G401.6 (cell line): ENCODE data around the gene CTXN2.
A peak's percentile ranks its signal among the peaks of the same experiment; 100 is the strongest.

Source experiments
- FAIRE-seq: peaks from 2 replicates; lab custom pipeline; 2012; peaks lifted over from hg19 to GRCh38; lab: Jason Lieb, UNC

Gene CTXN2

DNA sequence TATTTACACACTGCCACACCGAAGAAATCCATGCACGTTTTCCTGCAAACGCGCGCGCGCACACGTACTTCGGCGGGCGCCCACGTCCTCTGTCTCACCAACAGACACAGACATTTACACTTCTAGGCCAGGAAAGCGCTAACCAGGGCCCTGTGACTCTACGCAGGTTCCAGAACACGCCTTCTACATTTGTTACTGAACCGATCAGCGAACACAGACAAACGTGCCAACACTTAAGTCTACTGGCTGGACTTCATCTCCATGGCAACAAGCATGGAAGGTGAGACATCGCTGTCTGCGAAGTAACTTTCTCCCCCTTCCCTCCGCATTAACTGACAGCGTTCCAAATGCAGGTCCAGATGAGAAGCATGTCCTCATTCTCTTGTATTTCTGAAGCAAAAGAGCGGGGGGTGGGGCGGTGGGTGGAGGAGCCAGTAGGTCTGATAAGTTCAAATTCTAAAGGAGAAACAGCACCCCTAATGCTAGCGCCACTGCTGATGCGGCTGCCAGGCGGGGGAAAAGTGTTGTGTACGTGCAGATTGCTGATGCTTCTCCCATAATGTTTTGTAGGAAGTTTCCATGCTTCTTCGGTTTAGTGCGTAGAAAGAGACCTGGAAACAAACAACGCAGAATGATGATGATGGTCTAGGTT lies at the start of gene CTXN2:
CTXN2 (plus strand) TSS at position 92 of the 652 bp plus-strand sequence. CDS start 9,636 bp downstream, outside the sequence.
- FAIRE-seq: no peak

DNA sequence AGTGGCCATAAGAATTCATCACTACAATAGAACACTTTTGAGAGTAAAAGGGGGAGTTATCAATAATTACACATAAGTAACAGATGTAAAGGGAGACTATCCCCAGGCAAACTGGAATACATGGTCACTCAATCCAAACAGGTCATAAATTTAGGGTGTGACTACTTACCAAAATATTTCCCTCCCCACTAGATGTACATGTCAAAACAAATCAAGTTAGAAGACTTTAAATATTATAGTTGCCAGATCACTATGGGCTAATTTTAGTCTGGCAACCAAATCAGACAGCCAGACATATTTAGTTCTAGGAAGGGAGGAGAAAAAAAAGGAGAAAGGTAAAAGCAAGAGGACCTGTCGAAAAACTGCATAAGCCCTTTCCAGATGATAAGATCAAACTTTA lies 47.6 kb upstream of the CTXN2 start:
- no peak for FAIRE-seq

DNA sequence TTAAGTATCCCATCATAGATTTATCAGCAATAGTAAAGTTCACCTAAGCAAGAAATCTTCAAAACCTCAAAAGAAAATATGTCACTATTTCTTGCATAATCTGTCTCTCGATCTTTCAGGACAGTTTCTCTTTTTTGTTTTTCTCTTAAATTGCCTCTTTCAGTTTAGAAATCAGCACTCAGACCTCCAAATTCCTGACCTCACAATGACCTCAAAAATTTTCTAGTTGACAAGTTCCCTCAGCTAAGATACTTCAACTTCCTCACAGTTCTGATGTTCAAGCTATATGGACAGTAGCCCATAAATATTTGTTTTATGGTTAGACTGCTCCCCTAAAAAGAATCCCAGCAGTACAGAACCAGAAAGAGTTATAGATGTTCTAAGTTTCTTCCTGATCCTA lies 46.6 kb upstream of the CTXN2 start:
- FAIRE-seq: no peak

DNA sequence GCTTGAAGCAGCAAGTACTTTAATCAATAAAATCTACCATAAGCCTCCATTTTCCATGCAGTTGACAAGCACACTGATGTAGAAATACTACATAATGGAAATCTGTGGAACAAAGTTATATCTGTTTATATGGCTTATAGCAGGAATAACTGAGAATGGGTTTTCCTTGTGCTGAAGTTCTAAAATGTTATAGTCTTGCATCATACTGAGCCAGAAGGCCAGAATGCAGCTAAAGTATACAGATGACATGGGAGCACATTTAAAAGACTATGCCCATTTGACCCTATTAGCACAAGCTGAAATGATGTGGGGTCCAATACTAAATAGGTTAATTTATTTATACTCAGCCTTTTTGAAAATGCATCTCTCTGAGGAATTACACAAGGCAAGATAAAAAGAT lies 45.5 kb upstream of the CTXN2 start:
- FAIRE-seq: no peak

DNA sequence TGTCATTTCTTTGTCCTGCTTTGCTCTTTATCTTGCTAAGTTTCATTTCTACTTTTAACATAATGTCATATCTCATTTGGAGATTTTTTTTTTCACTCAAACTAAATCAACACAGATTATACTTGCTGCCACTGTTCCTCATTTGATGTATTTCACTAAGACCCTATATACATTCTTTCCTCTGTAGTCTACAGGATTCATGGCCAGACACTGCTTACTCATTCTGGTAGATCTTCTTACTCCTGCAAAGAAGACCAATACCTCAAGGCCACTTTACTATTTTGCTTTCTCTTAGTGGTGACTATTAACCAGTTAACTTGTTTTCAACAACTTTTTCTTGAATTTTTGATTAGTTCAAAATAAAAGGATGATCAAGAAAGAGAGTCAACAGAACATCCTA lies 44.1 kb upstream of the CTXN2 start:
- no peak for FAIRE-seq

DNA sequence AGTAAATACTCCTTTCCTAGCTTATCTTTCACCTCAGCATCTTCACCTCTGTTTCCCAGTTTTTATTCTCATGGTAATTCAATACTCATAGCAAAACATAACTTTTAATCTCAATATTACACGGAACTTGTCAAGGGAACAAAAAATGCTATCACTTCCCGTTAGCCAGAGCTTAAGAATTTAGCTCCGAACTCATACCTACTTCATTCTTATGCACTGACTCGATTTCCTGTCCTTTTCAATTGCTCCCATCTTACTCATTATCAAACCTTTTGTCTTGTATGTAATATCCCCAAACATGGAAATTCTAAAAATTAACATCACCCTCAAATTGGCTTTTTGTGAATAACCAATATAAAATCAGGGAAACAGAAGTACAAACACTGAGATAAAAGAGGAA lies 41.6 kb upstream of the CTXN2 start:
- FAIRE-seq: no peak

DNA sequence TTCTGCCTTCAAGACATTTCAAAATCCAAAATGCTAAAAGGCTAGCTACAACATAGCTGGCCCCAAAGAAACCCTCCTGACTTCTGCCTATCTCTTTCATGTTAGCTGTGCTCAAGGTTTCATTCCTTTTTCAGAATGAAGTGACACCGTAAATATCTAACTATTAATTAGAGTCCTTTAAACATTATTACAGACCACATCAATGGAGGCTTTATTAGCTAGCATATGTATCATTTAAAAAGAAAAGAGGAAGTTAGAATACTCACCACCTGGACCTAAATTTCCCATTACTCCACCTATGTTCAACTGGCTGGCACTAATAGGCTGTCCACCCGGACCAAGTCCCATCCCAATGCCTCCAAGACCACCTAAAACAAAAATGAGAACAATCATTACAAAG lies 37.9 kb upstream of the CTXN2 start:
- no peak for FAIRE-seq

DNA sequence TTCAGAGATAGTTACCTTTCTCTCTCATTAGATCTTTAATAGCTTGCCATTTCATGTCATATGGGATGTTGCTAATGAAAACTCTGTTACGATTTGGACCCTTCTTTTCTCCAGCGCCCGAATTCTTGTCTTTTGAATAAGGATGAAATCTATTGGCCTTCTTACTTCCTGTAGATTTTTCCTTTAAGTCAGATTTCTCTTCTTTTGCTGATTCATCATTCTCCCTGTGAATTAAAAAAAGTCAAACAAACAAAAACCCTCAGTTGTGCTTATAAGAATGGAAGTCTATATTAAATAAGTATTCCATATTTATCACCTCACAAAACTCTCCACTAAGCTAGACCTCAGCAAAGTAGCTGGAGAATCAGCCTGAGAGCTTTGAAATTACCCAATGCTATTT lies 22.8 kb upstream of the CTXN2 start:
- FAIRE-seq: no peak

DNA sequence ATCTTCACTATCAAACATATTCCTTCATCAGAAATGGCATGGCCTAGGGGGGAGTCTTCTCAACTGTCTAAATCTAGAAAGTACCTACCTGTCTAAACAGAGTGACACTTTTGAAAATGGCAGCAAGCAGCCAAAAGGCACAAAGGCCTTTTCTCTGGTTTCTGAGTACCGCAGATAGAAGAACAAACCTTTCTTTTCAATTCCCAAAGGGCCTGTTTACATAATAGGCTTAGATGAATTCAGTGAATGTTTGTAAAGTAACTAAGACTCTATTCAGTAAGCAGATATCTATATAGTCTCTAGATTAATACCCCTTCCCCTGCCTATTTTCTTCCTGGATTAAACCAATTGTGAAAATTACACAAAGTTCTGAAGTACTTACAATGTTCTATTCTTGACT lies 20.5 kb upstream of the CTXN2 start:
- FAIRE-seq: no peak

DNA sequence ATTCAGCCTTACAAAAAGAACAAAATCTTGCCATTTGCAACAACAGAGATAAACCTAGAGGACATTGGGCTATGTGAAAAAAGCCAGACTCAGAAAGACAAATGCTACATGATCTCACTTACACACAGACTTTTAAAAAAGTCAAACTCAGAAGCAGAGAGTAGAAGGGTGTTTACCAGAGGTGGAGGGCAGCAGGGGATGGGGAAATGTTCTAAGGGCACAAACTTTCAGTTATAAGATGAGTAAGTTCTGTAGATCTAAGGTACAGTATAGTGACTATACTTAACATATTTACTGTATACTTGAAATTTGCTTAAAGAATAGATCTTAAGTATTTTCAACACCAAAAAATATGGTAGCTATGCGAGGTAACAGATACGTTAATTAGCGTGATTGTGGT lies 16.3 kb upstream of the CTXN2 start:
- FAIRE-seq: no peak

DNA sequence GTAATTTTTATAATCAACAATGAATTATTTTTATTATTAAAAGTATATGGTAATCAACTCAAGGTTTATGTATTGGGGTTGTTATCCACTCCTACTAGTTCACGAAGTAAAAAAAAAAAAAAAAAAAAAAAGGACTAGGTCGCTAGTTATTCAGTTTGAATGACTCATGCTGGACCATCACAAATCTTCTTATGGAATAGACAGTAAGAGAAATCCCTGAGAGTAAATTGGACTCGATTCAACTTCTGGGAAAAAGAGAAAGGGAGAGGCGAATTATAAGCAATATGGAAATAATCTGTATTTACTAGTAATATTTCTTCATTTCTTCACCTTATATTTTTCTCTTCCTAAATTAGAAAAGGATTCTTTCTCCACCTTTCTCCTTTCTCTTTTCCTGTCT lies 15.4 kb upstream of the CTXN2 start:
- peak; percentile 28 for FAIRE-seq

DNA sequence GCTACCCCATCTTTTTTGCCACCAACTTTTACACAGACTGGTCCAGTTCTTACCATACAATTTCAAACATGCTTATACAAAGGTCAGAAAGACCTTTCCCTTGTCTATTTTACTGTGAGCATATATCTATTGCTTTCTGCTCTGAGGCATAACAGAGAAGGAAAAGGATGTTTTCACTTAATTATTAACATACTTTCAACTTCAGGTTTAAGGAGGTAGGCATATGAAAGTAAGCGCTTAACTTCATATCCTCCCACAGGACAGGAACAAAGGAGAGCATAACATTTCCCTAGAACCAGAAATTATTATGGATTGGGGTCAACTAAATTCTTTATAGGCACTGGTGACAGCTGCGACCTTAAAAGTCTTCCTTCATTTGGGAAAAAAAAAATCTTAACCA lies 14.5 kb upstream of the CTXN2 start:
- FAIRE-seq: no peak

DNA sequence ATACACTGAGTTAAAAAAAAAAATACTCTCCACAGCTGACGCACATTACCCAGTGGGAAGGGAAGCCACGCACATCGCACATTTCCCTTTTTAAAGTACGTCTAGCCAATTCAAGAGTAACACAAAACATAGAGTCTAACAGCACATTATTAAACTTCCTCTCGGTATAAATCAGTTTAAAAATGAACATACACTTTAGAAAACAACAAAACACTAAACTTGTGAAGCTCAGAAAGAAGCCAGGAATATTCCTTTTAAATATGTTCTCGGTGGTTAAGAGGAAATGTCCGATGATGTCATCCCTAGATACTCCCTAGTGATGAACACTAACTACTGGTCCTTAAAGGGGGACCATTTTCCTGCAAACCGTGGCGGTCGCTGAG lies 14.1 kb upstream of the CTXN2 start:
- no peak for FAIRE-seq

DNA sequence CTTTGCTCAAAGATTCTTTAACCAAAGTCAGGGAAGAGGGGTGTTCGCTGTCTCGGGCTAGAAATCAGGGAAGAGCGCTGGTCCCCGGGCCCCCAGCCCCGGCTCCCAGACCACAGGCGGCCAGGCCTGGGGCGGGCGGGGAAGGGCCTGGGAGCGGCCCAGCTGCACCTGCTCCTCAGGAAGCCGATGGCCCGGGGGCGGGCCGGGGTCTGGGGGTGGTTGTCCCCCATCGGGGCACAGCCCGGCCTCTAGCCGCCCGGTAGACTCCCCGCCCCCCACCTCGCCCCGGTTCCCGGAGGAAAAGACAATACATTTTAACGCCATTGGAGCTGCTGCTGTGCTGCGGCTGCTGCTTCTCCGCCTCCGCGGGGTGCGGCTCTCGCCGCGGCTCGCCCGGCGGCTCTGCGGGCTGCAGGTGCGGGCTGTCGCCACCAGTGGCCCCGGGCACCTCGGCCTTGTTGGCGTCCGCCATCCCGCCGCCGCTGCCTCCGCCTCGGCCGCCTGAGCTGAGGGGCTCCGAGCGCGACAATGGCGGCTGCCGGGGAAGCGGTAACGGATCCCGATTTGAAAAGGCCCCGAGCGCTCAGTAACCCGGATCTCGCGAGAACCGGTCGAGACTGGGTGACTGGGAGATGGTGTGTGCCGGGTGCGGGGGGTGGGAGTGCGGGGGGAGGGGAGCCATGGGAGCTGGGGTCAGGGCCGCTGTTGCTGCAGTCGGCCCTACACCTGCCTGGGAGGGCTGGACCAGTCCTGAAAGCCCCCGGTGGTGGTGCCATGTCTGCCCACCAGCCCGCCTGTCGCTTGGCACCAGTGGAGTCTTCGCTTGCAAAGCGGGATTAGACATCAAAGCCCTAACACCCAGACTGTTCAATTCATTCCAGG lies 13.5 kb upstream of the CTXN2 start, which contains the start of gene MYEF2:
MYEF2 (minus strand) TSS at position 530 of the 882 bp plus-strand sequence; CDS start at position 472, 58 bp downstream.
- FAIRE-seq: no peak

DNA sequence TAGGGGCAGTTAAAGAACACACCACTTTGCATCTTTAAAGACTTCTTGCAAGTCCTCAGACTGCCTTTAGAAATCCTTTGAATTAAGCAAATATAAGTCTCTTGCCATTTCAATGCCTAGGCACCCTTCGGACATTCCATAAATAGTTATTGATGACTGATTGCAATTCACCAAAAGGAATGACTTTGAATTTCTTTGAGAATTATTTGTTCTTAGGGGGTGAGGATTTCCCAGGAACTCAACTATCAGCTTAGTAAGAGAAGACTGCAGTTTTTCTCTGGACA lies 12.9 kb upstream of the CTXN2 start:
- FAIRE-seq: no peak

DNA sequence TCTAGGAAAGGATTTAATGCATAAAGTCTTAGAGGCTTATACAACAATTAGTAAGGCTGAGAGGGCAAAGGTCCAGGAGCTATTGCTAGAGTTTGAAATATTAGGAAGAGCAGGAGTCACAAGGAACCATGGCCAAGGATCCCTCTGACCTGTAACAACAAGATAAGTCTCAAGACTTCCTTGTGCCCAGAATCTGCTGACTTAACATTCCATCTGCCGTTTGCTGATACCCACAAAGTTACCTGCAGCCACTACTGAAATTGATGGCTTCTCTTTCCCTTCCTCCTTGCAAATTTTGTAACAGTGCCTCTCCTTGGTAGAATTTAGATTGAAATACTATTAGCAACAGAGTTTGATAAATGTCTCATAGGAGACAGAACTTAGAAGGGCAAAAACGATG lies 8.7 kb upstream of the CTXN2 start:
- no peak for FAIRE-seq

DNA sequence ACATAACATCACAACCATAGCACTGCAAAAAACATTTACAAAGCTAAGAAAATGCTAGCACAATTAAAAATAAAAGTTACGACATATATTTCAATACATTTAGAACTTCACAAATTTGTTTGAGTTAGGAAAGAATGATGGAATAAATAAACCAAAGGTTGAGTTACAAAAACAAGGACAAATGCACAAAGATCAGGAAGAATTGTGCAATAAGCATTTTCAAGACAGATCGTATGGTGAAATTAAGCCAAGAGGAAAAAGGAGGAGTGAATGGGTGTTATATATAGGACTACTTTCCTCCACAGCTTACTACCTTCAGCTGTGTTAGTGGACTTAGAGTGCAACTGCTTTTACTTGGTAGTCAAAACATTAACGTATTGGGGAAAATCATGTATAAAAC lies 5.9 kb upstream of the CTXN2 start:
- no peak for FAIRE-seq

DNA sequence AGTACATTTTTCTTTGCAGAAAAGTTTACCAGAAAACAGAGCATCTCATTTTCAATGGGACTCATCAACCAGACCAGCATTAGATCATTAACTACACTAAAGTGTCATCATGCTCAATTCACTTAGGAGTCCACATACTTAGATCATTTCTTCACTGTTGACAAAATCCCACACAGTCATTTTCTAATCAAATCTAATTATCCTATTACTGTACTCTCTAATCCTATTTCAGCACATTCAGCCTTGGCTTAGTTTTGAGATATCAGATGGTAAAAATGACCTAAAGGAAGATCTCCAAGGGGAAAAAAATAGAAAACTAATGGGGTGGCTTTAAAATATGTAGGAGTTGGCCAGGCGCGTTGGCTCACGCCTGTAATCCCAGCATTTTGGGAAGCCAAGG lies 5.2 kb upstream of the CTXN2 start:
- FAIRE-seq: no peak

DNA sequence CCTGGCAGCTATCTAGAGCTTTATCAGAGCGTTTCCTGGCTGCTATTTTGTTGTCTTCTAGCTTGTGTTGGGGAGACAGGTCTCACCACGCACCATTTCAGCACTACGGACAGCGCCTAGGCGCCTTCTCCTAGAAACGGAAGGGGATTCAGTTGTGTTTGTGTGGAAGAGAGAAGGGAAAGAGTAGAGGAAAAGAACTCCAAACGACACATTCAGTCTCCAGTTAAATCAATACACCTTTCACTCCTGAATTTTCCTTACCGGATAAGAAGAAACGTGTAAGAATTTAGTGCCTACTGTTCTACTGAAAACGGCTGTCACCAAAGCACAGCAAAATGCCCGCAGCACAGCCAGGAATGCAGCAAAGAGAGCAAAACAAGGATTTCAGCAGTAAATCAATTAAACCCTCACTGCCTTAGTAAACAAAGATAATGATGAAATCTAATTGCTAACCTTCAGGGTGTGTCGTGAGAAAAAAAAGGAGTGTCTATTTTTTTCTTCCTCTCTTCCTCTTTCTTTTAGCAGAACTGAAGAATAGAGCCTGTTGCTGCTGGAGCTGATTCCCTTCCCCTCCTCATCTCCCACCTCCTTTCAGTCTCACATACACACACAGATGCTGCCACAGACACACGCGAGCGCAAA lies 412 bp upstream of the CTXN2 start:
- FAIRE-seq: no peak

DNA sequence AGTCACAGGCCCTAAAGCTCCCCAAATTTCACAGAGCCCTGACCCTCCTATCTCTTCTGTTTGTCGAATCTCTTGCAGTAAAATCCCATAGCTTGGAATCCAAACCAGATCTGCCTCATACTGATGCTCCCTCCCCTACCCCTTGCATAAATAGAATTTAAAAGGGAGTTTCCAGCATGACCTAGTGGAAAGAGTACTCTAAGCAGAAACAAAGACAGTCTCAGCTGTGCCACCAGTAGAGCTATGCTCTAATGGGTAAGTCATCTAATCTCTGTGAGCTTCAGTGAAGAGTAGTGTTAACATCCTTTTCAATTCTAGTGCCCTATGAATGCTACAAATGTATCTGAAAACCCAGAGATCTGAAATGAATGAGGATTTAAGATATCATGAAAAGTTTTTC lies 10.6 kb downstream of the CTXN2 start:
- FAIRE-seq: no peak

DNA sequence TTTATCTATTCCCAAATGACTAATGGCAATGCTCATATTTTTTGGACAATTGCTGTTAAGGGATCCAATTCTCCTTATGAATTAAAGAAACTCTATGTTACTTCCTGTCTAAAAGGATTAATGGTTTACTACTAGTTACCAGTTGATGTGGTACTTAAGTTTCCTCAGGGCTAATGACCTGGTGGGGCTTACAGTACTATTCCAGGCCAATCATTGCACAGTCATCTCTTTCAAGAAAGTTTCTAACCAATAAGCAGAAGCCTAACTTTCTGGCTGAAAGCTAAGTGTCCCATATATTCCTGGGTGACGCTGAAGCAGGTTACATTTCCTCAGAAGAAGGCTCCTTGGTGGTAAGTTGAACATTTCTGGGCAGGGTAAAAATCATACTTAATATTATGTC lies 14.5 kb downstream of the CTXN2 start, which contains the start of gene SLC12A1:
SLC12A1 (plus strand) TSS at position 322 of the 400 bp plus-strand sequence. CDS start 1,418 bp downstream, outside the sequence.
- FAIRE-seq: no peak

DNA sequence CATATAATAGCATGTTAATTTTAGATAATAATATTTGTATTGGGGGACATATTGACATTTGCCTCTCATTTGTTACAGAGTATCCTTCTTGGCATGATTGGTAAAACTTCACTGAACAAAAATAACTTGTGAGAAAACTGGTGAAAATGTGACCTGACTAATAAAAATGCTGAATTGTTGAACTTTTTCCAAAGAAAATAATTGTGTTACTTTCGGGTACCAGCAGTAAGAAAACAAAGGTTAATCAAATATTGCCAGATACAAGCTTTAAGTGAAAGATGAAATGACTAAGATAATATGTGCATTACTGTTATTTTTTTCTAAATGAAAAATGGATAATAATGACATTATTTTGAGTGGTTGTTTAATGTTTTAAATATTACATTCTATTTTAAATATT lies 29.8 kb downstream of the CTXN2 start:
- no peak for FAIRE-seq

DNA sequence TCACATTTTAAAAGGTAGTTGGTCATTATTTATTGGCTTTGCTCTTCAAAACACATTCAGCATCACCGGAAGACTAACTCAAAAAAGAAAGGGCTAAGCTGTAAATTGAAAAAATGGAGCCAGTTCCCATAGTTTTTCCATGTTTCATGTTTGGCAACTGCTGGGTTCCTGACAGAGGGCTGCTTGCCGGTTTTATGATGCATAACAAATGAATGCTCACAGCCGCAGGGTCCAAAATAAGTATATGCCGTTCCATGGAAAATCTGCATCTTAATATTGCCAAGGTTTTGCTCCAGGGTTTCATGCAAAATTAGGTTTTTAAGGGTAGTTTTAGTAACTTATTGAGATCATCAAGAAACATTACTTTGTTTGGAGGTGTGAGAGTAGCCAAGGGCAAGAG lies 30.4 kb downstream of the CTXN2 start:
- FAIRE-seq: no peak
